Dedifferentiated amniotic fluid mesenchymal stem cell (primary cell): ENCODE data around the gene NAPSA.

Experiments used
- DNase-seq: peaks from one replicate; pipeline ENCODE4 v3.0.0-alpha.2; 2016; ENCODE audit errors: extremely low spot score

The NAPSA gene

GRCh38 chr19:50384685-50385535 is 19.5 kb upstream of the NAPSA start:
- DNase-seq = no peak

- peak; percentile 91 for DNase-seq
Measured at GRCh38 chr19:50383852-50384684, 18.6 kb upstream of the NAPSA start, which contains the start of gene POLD1. POLD1 (plus strand) TSS chr19:50384347; CDS start chr19:50398852, 14,505 bp downstream.

GRCh38 chr19:50383001-50383851 is 17.8 kb upstream of the NAPSA start:
- DNase-seq = no peak

- DNase-seq = no peak
Measured at GRCh38 chr19:50381881-50382729, 16.7 kb upstream of the NAPSA start.

GRCh38 chr19:50380751-50381151 is 15.3 kb upstream of the NAPSA start:
- no peak for DNase-seq

- no peak for DNase-seq
Measured at GRCh38 chr19:50380137-50380536, 14.7 kb upstream of the NAPSA start.

GRCh38 chr19:50379602-50380001 is 14.2 kb upstream of the NAPSA start:
- no peak for DNase-seq

- DNase-seq = no peak
Measured at GRCh38 chr19:50378863-50379236, 13.4 kb upstream of the NAPSA start.

GRCh38 chr19:50378169-50378862 is 12.9 kb upstream of the NAPSA start:
- DNase-seq = no peak

- DNase-seq = no peak
Measured at GRCh38 chr19:50377517-50377916, 12.1 kb upstream of the NAPSA start.

GRCh38 chr19:50377051-50377461 is 11.6 kb upstream of the NAPSA start:
- no peak for DNase-seq

GRCh38 chr19:50376166-50377050 is 11.0 kb upstream of the NAPSA start, which contains the start of gene NR1H2:
NR1H2 (plus strand) TSS chr19:50376457; CDS start chr19:50377606, 1,149 bp downstream.
- DNase-seq = peak; percentile 99

- no peak for DNase-seq
Measured at GRCh38 chr19:50371914-50372475, 6.6 kb upstream of the NAPSA start.

- DNase-seq = peak; percentile 79
Measured at GRCh38 chr19:50368649-50369570, 3.5 kb upstream of the NAPSA start.

- no peak for DNase-seq
Measured at GRCh38 chr19:50362656-50363424, 2.6 kb downstream of the NAPSA start.

GRCh38 chr19:50362030-50362412 is 3.4 kb downstream of the NAPSA start:
- DNase-seq = no peak
